GF-D8 (cell line): Measurements from ENCODE around the gene NPEPPS.
A peak's percentile ranks its signal among the peaks of the same experiment; 100 is the strongest.
"Not testable (repeated sequence)": the region's sequence is repeated elsewhere in the genome, so short reads cannot be mapped to it uniquely, and the experiment has no call there.

Experiments
- DNase-seq: peaks from one replicate; lab custom pipeline; 2025; lab: John Stamatoyannopoulos, UW

The NPEPPS gene

GRCh38 chr17:47530557-47531232, at the start of gene NPEPPS:
Gene NPEPPS (plus strand): TSS chr17:47531108. CDS start chr17:47531301, 193 bp downstream.
- DNase-seq: peak; percentile 44

- not testable (repeated sequence) for DNase-seq
These were observed 39.1 kb upstream of the NPEPPS start for GRCh38 chr17:47491841-47492212.

GRCh38 chr17:47499074-47499473, 31.8 kb upstream of the NPEPPS start:
- DNase-seq: not testable (repeated sequence)

- not testable (repeated sequence) for DNase-seq
These were observed 31.4 kb upstream of the NPEPPS start for GRCh38 chr17:47499494-47499893.

GRCh38 chr17:47500620-47501019, 30.3 kb upstream of the NPEPPS start:
- not testable (repeated sequence) for DNase-seq

- DNase-seq: peak; percentile 47
These were observed 28.7 kb upstream of the NPEPPS start for GRCh38 chr17:47502122-47502731.

DNA sequence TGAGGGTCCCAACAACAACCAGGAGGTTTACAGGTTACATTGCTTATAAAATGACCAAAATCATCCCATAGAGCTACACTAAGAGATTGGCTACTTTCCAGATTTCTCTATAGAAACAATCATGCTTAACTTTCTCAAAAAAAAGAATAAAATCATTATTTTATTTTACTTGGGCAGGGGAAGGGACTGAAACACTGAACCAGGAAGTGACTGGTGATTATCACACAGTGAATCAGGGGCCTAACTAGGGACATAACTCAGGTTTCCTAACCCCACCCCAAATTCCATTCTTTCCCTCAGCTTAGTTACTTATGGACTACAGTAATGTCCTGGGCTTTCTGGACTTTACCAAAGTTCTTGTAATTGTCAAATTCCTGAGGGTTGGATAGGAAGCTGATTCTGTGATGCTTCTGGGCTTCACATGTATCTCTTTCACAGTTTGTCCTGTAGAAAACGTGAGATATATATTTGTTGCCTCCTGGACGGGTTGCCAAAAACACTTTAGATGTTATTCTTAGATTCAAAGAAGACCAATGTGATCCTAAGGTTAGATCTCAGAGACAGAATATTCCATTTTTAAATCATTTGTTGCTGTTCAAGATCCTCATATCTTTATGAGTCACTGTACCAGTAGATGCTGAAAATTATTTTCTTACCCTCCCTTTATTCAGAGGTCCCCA, 28.0 kb upstream of the NPEPPS start:
- DNase-seq: not testable (repeated sequence)

GRCh38 chr17:47511701-47512146, 19.2 kb upstream of the NPEPPS start:
- DNase-seq: peak; percentile 42

DNA sequence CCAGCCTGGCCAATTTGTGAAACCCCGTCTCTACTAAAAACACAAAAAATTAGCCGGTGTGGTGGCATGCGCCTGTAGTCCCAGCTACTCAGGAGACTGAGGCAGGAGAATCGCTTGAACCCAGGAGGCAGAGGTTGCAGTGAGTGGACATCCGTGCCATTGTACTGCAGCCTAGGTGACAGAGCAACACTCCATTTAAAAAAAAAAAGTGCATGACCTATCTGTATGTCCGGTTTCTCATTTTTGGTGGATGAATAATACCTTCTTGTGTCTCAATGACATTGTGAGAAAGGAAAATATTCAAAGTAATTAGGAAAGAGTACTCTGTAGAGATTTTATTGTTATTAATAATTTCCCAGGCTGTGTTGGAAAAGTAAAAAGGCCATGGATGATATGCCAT, 17.6 kb upstream of the NPEPPS start:
- not testable (repeated sequence) for DNase-seq

DNA sequence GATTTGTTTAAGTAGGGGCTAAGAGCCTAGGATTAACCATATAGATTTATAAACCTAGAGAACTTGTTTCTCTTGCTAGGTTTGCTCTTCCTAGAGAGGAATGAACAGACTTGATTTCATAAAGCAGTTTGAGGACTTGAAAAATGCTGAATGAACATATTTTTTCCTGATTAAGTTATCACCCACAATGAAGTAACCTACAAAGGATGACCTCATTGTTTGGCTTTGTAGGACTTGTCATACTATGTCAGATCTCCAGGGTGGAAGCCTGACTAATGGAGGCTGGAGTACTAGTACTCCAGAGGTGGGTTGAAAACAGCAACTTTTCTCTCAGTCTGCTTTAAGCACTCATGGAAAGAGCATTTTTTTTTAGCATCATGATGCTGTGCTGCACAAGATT, 12.0 kb upstream of the NPEPPS start:
- DNase-seq: not testable (repeated sequence)

DNA sequence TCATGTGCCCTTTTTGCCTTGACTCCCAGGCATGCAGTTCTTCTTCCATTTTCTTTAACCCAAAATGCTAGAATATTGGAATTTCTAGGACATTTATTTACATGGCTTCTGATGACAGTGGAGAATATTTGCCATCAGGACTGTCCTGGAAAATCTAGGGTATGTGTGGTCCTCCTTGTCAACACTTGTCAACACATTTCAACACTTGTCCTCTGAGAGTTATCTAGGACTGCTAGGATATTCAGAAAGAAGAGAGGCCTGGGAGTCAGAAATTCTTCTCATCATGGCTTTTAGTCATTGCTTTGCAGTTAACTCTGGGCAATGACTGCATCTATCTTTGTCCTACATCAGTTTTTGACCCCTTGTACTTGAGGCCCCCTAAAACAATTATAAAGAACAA, 11.5 kb upstream of the NPEPPS start:
- DNase-seq: not testable (repeated sequence)

- DNase-seq: not testable (repeated sequence)
These were observed 10.6 kb upstream of the NPEPPS start for GRCh38 chr17:47520279-47520678.

- DNase-seq: not testable (repeated sequence)
These were observed 9.5 kb upstream of the NPEPPS start for GRCh38 chr17:47521434-47521833.

DNA sequence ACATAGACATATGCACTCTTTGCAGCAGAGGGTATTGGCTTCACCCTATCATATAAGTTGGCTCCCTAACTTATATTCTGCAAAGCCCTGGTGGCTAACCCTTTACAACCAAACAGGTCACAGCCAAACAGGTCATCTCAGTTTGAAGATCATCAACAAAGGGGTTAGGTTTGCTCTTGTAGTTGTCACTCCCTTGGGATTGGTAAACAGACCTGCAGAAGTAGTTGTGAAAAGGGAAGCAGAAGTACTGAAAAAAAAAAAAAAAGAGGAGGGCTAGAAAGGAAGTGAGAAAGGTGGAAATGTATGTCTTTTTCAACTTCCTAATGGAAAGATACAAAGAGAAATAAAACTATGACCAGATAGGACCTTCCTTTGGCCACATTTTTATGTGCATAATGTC, 8.6 kb upstream of the NPEPPS start:
- DNase-seq: not testable (repeated sequence)

DNA sequence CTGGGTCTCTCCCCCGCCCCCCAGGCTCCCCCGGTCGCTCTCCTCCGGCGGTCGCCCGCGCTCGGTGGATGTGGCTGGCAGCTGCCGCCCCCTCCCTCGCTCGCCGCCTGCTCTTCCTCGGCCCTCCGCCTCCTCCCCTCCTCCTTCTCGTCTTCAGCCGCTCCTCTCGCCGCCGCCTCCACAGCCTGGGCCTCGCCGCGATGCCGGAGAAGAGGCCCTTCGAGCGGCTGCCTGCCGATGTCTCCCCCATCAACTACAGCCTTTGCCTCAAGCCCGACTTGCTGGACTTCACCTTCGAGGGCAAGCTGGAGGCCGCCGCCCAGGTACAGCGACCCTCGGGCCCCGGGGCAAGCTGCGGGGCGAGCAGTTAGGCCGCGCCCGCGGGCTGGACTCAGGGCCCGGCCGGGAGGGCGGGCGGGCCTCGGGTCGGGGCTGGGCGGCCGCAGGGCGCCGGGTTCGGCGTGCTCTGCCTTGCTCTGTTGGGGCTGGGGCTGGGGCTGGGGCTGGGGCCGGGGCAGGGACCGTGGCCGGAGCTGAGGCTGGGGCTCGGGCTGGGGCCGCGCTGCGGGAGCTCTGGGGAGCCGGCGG, 419 bp downstream of the NPEPPS start:
- DNase-seq: not testable (repeated sequence)

DNA sequence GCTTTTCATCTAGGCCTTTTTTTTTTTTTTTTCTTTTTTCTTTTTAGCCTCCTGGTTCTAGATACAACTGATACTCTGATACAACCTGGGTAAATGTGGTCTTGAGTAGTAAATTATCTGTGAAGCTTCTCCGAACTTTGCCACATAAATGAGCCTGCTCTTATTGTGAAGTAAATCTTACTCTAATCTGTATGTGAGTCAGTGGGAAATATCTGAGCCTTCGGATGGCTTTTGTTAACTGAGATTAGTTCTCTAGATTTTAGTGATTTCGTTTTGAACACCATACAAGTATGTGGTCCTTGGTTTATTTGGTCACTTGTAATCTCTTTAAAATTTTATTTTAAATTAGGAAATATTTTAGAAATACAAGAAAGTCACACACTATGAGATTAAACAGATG, 8.2 kb downstream of the NPEPPS start:
- DNase-seq: not testable (repeated sequence)

- not testable (repeated sequence) for DNase-seq
These were observed 10.8 kb downstream of the NPEPPS start for GRCh38 chr17:47541676-47542075.

DNA sequence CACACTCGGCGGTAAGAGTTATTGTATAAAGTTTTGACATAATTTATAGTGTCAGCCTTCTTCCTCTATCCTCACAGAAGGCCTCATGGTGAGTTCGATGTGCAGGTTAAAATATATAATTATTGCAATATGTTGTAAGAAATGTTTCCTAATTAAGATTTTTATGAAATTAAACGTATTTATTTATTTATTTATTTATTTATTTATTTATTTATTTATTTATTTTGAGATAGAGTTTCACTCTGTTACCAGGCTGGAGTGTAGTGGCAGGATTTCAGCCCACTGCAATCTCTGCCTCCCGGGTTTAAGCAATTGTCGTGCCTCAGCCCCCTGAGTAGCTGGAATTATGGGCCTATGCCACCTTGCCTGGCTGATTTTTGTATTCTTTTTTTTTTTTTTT, 13.4 kb downstream of the NPEPPS start:
- not testable (repeated sequence) for DNase-seq

- DNase-seq: not testable (repeated sequence)
These were observed 23.8 kb downstream of the NPEPPS start for GRCh38 chr17:47554733-47555132.

DNA sequence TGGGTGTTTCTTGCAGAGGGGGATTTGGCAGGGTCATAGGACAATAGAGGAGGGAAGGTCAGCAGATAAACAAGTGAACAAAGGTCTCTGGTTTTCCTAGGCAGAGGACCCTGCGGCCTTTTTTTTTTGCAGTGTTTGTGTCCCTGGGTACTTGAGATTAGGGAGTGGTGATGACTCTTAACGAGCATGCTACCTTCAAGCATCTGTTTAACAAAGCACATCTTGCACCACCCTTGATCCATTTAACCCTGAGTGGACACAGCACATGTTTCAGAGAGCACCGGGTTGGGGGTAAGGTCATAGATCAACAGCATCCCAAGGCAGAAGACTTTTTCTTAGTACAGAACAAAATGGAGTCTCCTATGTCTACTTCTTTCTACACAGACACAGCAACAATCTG, 25.2 kb downstream of the NPEPPS start:
- not testable (repeated sequence) for DNase-seq

GRCh38 chr17:47560517-47561043, 29.7 kb downstream of the NPEPPS start:
- not testable (repeated sequence) for DNase-seq

DNA sequence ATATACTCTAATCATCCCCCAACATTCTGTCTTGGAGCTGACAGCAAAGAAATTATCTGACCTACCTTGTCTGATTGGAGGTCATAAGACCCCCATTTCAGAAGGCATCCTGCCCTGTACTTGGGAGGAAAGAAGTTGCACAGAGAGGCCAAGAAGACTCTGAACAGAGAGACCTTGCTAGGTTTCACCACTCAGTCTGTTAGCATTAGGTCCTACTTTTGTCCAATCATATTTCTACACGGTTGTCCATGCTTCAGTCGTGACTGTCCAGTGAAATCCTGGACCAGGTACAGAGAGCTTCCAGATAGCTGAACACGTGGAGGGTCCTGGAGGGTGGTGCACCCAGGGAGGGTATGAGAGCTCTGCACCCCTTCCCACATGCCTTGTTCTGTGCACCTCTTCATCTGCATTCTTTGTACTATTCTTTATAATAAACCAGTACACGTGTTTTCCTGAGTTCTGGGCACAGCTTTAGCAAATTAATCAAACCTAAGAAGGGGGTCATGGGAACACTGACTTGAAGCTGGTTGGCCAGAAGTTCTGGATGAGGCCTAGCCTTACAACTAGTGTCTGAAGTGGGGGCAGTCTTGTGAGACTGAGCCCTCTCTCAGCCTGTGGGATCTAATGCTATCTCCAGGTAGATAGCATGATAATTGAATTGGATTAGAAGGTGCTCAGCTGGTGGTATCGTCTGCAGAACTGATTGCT, 30.9 kb downstream of the NPEPPS start:
- not testable (repeated sequence) for DNase-seq
